Activated naive CD8-positive, alpha-beta T cell treated with anti-CD3 and anti-CD28 coated beads for 36 hours (primary cell): ENCODE results near the gene AMY1A. TPM values are rescaled to one million over a fixed set of nuclear protein-coding genes. Genes with fewer than 3 reads are reported as not detected.
"Not testable (repeated sequence)": the region's sequence is repeated elsewhere in the genome, so short reads cannot be mapped to it uniquely, and the experiment has no call there.

Experiments used
- DNase-seq: peaks from one replicate; pipeline ENCODE4 v3.0.0; 2021
- H3K27ac Mint-ChIP-seq: one replicate; pipeline ENCODE4 v1.8.0; 2022; ENCODE audit warnings: mild to moderate bottlenecking, moderate library complexity, mixed read lengths
- H3K27me3 Mint-ChIP-seq: one replicate; pipeline ENCODE4 v1.8.0; 2022; ENCODE audit warnings: mild to moderate bottlenecking, mixed read lengths
- H3K36me3 Mint-ChIP-seq: one replicate; pipeline ENCODE4 v1.8.0; 2021; ENCODE audit warnings: mild to moderate bottlenecking, mixed read lengths
- H3K4me1 Mint-ChIP-seq: one replicate; pipeline ENCODE4 v1.8.0; 2021; ENCODE audit warnings: mixed read lengths
- H3K4me3 Mint-ChIP-seq: one replicate; pipeline ENCODE4 v1.8.0; 2022; ENCODE audit warnings: mild to moderate bottlenecking, moderate library complexity, mixed read lengths
- H3K9me3 Mint-ChIP-seq: one replicate; pipeline ENCODE4 v1.8.0; 2022; ENCODE audit warnings: mixed read lengths
- total RNA-seq, 2 experiments: library from RNA; stranded (reverse); gene quantifications; one replicate each; pipeline ENCODE4 v1.2.3, GENCODE V29; 2021

Gene AMY1A
- total RNA-seq, result not detected

DNA sequence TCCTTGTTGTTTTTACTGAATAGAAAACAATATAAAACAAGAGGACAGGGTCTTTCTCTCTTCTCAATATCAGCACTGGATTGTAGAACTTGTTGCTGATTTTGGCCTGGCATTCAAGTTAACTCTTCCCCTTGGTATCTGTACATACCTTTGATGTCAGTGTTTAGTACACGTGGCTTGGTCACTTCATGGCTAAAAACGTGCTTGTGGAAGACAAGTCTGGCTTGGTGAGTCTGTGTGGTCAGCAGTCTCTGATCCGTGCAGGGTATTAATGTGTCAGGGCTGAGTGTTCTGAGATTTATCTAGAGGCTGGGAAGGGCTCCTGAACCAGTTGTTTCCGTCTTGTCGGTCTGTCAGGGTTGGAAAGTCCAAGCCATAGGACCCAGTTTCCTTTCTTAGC, at the start of gene AMY1A:
TSS of gene AMY1A (plus strand) at position 301 of the 400 bp plus-strand sequence. CDS start 571 bp downstream, outside the sequence.
- H3K27me3 Mint-ChIP-seq, H3K36me3 Mint-ChIP-seq, H3K27ac Mint-ChIP-seq, DNase-seq, H3K4me1 Mint-ChIP-seq, H3K9me3 Mint-ChIP-seq, H3K4me3 Mint-ChIP-seq: not testable (repeated sequence)

DNA sequence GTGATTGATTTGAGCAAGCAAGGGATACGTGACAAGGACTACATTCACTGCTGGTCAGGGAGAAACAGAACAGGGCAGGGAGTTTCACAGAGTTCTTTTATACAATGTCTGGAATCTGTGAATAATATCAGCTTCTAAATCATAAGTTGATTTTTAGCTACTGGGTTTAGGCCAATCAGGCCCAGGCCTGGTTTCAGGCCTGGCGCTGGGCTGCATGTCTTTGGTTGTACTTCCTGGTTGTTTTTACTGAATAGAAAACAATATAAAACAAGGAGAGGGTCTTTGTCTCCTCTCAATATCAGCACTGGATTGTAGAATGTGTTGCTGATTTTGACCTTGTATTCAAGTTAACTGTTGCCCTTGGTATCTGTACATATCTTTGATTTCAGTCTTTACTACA, 39.2 kb upstream of the AMY1A start:
- Mint-ChIP-seq H3K27ac (no peak overlapping the region), H3K9me3 (peaks cover 1% of the 10 kb centered on the region), H3K36me3 (no peaks in the 10 kb centered on the region), H3K4me3 (no peak overlapping the region), H3K4me1 (no peaks in the 10 kb centered on the region), H3K27me3 (no peaks in the 10 kb centered on the region)
- DNase-seq, result no peak

DNA sequence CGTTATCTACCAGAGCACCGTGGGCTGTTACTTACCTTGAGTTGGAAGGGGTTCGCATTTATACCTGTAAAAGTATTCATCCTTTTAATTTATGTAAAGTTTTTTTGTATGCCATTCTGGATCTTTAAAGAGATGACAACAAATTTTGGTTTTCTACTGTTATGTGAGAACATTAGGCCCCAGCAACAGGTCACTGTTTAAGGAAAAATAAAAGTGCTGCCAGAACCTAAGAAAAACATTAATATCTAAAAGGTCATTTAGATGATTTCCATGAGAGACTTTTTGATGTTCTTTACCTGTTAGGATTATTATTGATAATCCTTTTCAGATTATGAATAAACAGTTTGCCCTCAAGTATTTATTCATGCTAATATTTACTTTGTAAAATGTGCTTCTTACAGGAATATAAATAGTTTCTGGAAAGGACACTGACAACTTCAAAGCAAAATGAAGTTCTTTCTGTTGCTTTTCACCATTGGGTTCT, 38.5 kb upstream of the AMY1A start, which contains the start of gene AMY2A:
TSS of gene AMY2A (plus strand) at position 434 of the 484 bp plus-strand sequence. CDS start at position 448, 14 bp downstream.
- not testable (repeated sequence) for H3K36me3 Mint-ChIP-seq, H3K4me1 Mint-ChIP-seq

GRCh38 chr1:103627436-103627835, 28.1 kb upstream of the AMY1A start:
- H3K4me1 Mint-ChIP-seq, H3K4me3 Mint-ChIP-seq, H3K36me3 Mint-ChIP-seq, H3K9me3 Mint-ChIP-seq, H3K27ac Mint-ChIP-seq, H3K27me3 Mint-ChIP-seq, DNase-seq: not testable (repeated sequence)

More for the DNA sequence above, 38.5 kb upstream of the AMY1A start, which contains the start of gene AMY2A:
- H3K27ac Mint-ChIP-seq, H3K4me3 Mint-ChIP-seq, H3K27me3 Mint-ChIP-seq, DNase-seq, H3K9me3 Mint-ChIP-seq: not testable (repeated sequence)

GRCh38 chr1:103641194-103641593, 14.4 kb upstream of the AMY1A start:
- not testable (repeated sequence) for DNase-seq, H3K27ac Mint-ChIP-seq, H3K27me3 Mint-ChIP-seq, H3K4me3 Mint-ChIP-seq, H3K36me3 Mint-ChIP-seq, H3K9me3 Mint-ChIP-seq, H3K4me1 Mint-ChIP-seq

- not testable (repeated sequence) for DNase-seq, H3K4me1 Mint-ChIP-seq, H3K27ac Mint-ChIP-seq, H3K4me3 Mint-ChIP-seq, H3K36me3 Mint-ChIP-seq, H3K9me3 Mint-ChIP-seq, H3K27me3 Mint-ChIP-seq
Observed at GRCh38 chr1:103643908-103644307, 11.7 kb upstream of the AMY1A start.

DNA sequence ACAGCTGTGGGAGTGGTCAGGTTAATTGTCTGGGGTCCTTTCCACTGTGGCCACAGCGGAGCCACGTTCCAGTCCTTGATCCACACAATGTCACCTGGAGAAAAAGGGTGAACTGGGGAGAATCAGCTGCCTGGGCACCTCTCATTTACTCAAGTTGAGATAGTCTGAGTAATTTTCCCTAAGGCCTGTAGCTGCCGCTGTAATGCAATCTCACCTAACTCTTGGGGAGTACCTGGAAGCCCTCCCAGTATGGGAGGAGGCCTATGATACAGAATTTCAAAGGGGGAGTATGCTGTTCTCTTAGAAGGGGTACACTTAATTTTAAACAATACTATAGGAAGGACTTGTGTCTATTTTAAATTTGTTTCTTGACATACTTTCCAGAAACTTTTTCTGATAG, 5.3 kb upstream of the AMY1A start:
- not testable (repeated sequence) for DNase-seq, H3K27ac Mint-ChIP-seq, H3K4me3 Mint-ChIP-seq, H3K27me3 Mint-ChIP-seq, H3K4me1 Mint-ChIP-seq, H3K9me3 Mint-ChIP-seq, H3K36me3 Mint-ChIP-seq

GRCh38 chr1:103650889-103651288, 4.7 kb upstream of the AMY1A start:
- DNase-seq, H3K36me3 Mint-ChIP-seq, H3K27me3 Mint-ChIP-seq: not testable (repeated sequence)

GRCh38 chr1:103654133-103654532, 1.4 kb upstream of the AMY1A start:
- H3K27me3 Mint-ChIP-seq, DNase-seq, H3K4me1 Mint-ChIP-seq, H3K4me3 Mint-ChIP-seq, H3K27ac Mint-ChIP-seq, H3K36me3 Mint-ChIP-seq, H3K9me3 Mint-ChIP-seq: not testable (repeated sequence)

More at GRCh38 chr1:103650889-103651288, 4.7 kb upstream of the AMY1A start:
- H3K27ac Mint-ChIP-seq, H3K4me1 Mint-ChIP-seq, H3K9me3 Mint-ChIP-seq, H3K4me3 Mint-ChIP-seq: not testable (repeated sequence)

DNA sequence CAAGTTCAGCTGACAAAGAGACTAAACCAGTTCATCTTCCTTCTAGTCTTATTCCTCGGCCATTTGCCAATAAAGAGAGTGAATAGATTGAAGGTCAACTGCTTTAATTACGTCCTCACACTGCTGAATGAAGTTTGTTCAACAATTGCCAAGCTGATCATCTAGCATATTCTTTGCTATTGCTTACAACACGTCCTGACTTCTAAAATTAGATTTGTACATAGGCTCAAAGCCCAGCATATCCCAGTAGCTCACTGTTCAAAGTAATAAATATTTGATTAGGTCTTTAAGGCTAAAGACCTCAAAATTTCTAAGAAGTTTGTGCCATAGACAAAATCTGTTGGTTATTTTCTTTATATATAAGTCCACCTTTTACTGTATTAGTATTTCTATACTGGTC, 20.8 kb downstream of the AMY1A start:
- H3K4me1 Mint-ChIP-seq, result not testable (repeated sequence)

DNA sequence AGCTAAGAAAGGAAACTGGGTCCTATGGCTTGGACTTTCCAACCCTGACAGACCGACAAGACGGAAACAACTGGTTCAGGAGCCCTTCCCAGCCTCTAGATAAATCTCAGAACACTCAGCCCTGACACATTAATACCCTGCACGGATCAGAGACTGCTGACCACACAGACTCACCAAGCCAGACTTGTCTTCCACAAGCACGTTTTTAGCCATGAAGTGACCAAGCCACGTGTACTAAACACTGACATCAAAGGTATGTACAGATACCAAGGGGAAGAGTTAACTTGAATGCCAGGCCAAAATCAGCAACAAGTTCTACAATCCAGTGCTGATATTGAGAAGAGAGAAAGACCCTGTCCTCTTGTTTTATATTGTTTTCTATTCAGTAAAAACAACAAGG, 40.5 kb downstream of the AMY1A start, which contains the start of gene AMY1B:
TSS of gene AMY1B (minus strand) at position 101 of the 400 bp plus-strand sequence. CDS start 571 bp downstream, outside the sequence.
- H3K4me3 Mint-ChIP-seq, H3K9me3 Mint-ChIP-seq: not testable (repeated sequence)

More for the DNA sequence above, 20.8 kb downstream of the AMY1A start:
- not testable (repeated sequence) for H3K9me3 Mint-ChIP-seq, H3K27me3 Mint-ChIP-seq, H3K27ac Mint-ChIP-seq, DNase-seq, H3K4me3 Mint-ChIP-seq, H3K36me3 Mint-ChIP-seq

DNA sequence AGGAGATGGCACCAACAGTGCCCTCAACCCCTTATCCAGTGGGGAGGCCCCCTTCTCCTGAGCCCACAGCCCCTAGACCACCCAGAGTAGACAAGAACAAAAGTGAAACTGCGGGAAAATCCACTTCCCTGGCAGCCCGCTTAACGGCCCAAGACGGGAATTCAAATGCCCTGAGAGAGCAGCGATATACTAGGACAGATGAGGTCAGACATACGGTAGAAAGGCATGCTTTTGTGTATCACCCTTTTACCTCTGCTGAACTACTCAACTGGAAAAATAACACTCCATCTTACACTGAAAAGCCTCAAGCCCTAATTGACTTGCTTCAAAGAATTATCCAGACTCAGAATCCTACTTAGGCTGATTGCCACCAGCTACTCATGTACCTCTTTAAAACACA, 41.9 kb downstream of the AMY1A start:
- H3K27me3 Mint-ChIP-seq, DNase-seq, H3K4me1 Mint-ChIP-seq, H3K4me3 Mint-ChIP-seq, H3K27ac Mint-ChIP-seq, H3K36me3 Mint-ChIP-seq, H3K9me3 Mint-ChIP-seq: not testable (repeated sequence)

More for the DNA sequence above, 40.5 kb downstream of the AMY1A start, which contains the start of gene AMY1B:
- not testable (repeated sequence) for H3K27me3 Mint-ChIP-seq, DNase-seq, H3K27ac Mint-ChIP-seq, H3K36me3 Mint-ChIP-seq, H3K4me1 Mint-ChIP-seq

GRCh38 chr1:103700669-103701068, 45.1 kb downstream of the AMY1A start:
- DNase-seq, H3K4me1 Mint-ChIP-seq, H3K36me3 Mint-ChIP-seq, H3K4me3 Mint-ChIP-seq, H3K27me3 Mint-ChIP-seq, H3K9me3 Mint-ChIP-seq, H3K27ac Mint-ChIP-seq: not testable (repeated sequence)

GRCh38 chr1:103701256-103701655, 45.7 kb downstream of the AMY1A start:
- H3K4me1 Mint-ChIP-seq, H3K4me3 Mint-ChIP-seq, H3K27ac Mint-ChIP-seq, DNase-seq, H3K27me3 Mint-ChIP-seq, H3K9me3 Mint-ChIP-seq, H3K36me3 Mint-ChIP-seq: not testable (repeated sequence)

DNA sequence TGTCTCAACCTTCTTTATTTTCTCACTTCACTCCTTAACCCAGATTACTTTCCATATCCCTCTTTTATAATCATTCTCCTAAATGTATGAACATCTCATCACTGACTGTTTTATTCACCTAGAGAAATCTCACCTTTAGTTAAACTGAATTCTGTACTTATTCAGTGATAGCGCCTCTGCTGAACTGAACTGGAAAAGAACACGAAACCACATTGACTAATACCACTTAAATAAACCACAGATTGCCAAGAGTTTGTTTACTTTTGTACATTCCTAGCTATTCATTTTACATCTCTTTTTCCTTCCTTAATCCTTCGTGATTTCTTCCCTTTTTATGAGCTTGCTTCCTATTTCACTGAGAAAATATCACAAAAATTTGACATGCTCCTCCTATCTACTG, 52.1 kb downstream of the AMY1A start:
- H3K4me1 Mint-ChIP-seq, H3K36me3 Mint-ChIP-seq, DNase-seq, H3K27me3 Mint-ChIP-seq, H3K9me3 Mint-ChIP-seq, H3K27ac Mint-ChIP-seq, H3K4me3 Mint-ChIP-seq: not testable (repeated sequence)

DNA sequence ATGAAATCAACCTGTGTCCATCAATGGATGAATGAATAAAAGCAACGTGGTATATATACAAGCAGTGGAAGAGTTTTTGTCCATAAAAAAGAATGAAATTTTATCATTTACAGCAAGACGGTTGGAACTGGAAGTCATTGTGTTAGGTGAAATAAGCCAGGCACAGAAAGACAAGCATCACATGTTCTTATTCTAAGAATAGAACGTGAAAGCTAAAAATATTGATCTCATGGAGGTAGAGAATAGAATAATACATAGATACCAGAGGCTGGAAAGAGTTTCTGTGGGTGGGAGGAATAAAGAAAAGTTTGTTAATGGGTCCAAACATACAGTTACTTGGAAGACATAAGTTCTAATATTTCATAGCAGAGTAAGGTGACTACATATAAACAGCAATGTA, 54.8 kb downstream of the AMY1A start:
- H3K4me3 Mint-ChIP-seq, DNase-seq, H3K27ac Mint-ChIP-seq, H3K27me3 Mint-ChIP-seq, H3K4me1 Mint-ChIP-seq, H3K9me3 Mint-ChIP-seq, H3K36me3 Mint-ChIP-seq: not testable (repeated sequence)
